ENCODE measurements around the gene PLEKHG3.

DNA sequence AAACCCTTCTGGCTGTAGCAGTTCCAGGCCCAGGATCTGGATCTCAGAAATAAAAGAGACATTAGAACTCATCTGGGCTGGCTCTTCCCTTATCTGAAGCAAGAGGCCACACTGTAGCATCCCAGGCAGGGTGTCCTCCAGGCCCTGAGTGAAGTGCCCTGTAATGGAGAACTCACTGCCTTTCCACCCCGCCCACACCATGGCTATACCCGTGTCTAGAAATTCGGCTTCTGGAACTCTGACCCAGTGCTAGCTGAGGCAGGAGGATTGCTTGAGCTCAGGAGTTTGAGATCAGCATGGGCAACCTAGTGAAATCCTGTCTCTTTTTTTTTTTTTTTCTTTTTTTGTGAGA, 23.5 kb upstream of the PLEKHG3 start:
- TF ChIP-seq, protein P1, sequence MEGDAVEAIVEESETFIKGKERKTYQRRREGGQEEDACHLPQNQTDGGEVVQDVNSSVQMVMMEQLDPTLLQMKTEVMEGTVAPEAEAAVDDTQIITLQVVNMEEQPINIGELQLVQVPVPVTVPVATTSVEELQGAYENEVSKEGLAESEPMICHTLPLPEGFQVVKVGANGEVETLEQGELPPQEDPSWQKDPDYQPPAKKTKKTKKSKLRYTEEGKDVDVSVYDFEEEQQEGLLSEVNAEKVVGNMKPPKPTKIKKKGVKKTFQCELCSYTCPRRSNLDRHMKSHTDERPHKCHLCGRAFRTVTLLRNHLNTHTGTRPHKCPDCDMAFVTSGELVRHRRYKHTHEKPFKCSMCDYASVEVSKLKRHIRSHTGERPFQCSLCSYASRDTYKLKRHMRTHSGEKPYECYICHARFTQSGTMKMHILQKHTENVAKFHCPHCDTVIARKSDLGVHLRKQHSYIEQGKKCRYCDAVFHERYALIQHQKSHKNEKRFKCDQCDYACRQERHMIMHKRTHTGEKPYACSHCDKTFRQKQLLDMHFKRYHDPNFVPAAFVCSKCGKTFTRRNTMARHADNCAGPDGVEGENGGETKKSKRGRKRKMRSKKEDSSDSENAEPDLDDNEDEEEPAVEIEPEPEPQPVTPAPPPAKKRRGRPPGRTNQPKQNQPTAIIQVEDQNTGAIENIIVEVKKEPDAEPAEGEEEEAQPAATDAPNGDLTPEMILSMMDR (IDR thresholded peaks at IDR 0.05; ENCODE audit: low read depth, low read length, missing input control), result no peak
- no peak for TF ChIP-seq SP1 (IDR thresholded peaks at IDR 0.05)
- TF ChIP-seq GABPA (IDR thresholded peaks at IDR 0.05 in 1 of 2, conservative IDR thresholded peaks at IDR 0.05 in 1 of 2), result no peak
- no peak for TF ChIP-seq RAD21 (IDR thresholded peaks at IDR 0.05)
- TF ChIP-seq EGR1 (IDR thresholded peaks at IDR 0.05; ENCODE audit: low read depth in 2 of 2), result no peak
- no peak for TF ChIP-seq YY1 (IDR thresholded peaks at IDR 0.05)
- TF ChIP-seq JUND (IDR thresholded peaks at IDR 0.05), result no peak
- TF ChIP-seq, protein P2, sequence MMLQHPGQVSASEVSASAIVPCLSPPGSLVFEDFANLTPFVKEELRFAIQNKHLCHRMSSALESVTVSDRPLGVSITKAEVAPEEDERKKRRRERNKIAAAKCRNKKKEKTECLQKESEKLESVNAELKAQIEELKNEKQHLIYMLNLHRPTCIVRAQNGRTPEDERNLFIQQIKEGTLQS (IDR thresholded peaks at IDR 0.05), result no peak

Data from liver (tissue), 3 donors.